ENCODE results near the gene MIS12. TPM values are rescaled to one million over a fixed set of nuclear protein-coding genes. Genes with fewer than 3 reads are reported as not detected.

Gene MIS12, protein sequence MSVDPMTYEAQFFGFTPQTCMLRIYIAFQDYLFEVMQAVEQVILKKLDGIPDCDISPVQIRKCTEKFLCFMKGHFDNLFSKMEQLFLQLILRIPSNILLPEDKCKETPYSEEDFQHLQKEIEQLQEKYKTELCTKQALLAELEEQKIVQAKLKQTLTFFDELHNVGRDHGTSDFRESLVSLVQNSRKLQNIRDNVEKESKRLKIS
- 14.9 to 18.2 TPM (median 17.7 TPM) in 5 replicates for total RNA-seq (2022; extraction: Qiagen RNA extraction; ENCODE audit: low read depth)

DNA sequence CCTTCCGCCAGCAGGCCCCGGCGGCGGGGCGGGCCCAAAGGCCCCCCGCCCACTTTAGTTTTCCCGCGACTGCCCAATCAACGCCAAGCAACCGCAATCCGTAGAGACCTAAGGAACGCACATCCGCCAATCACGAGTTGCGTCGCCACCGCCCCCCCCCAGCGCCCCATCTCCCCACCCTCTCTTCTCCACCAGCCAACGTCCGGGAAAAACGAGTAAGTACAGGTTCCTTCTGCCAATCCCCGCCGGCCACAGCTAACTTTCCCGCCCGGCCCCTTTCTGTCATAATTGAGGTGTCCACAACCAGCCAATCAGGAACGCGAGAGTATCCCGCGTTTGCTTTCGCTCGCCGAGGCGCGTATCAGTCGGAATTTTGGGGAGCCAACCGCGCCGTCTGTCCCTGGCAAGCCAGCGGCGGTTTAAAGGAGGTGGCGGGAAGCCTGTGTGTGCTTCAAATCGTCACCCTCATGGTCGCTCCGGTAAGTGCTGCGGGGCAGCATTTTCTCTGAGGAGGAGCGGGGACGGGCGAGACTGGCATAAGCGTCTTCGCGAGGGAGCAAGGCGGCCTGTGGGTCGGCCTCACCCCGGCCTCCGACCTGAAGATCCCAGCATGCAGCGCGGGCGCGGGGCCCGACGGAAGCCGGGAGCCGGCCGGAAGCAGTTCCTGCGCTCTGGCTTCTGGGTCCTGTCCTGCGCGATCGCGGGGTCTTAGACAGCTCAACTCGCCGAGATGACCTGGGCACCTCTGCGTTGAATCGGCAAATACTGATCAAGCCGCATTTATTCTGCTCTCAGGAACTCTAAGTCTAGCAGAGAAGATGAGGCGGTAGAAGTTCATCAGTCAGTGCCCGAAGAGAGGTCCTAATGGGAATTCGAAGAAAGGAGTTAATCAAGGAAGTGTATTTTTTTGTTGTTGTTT is at the start of gene MIS12:
Gene MIS12, plus strand, starts transcription at position 361 of the 919 bp plus-strand sequence. CDS start 2,297 bp downstream, outside the sequence.

DNA sequence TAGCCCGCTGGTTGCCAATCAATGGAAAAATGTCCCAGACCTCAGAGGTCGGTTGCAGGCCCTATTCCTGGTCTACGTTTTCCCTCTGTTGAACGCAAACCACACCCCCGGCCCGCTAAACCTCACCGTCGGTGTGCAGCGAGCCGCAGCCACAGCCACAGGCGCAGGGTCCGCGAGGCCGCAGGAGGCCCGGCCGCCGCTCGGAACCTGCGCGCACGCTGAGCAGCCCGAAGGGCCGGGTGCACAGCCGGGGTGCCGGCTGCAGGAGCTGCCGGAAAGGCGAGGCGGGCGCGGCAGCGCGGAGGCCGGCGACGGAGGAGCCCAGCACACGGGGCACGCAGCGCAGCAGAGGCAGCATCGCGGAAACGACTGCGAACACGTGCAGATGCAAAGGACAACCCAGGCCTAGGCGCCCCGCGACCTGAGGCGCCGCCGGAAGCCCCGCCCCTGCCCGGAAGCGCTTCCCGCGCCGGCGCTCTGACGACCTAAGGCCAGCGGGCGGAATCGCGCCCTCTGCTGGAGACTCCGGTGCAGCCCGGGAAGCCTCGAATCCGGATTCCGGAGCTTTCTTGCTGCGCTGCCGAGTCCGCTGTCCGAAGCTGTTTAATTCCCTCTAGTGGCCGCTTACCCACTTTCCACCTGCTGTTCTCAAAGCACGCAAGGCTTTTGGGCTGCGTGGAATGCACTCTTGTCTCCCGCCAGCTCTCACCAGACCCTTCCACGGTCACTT is 47.5 kb upstream of the MIS12 start, which contains the start of gene C1QBP:
Gene C1QBP, minus strand, starts transcription at position 440 of the 730 bp plus-strand sequence. Its CDS starts 82 bp downstream, at position 358.

DNA sequence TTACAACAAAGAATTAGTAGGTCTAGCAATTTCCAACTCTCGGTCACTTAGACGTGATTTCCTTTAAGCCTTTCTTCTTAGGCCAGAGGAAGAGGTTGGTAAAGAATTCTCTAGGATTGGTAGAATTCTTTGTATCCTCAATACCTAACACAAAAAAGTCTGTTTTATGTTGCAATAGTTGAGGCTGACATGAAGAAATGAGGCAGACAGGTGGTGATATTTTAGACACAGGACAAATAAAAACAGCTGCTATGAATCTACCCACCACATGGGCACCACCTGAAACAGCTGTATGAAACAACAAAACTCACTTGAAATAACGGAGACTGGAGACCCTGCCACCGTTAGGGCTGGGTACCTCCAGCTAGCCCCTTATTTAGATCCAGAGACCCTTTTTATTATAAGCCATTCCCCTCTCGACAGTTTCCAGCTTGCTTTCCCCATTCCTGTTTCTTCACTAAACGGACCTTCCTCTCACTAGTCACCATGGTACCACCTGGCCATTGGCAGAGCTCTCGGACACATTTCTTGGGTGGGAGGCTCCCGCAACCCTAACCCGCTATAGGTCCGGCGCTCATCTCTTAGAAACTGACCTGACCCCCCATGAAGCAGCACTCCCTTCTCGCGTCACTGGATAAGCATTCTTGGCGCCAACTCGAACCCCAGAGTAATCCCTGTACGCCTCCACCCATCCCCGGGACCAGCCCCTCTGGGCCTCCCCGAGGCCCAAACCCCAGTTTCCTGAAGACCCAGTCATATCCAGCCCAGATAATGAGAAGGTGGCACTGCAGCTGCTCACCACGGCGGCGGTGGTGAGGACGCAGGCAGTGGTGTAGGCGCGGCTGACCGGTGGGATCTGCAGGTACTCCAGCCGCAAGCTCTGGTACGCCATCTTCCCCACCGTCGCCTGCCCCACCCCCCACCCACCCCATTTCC is 828 bp upstream of the MIS12 start, which contains the start of gene DERL2:
Gene DERL2, minus strand, starts transcription at position 909 of the 936 bp plus-strand sequence. Its CDS starts 17 bp downstream, at position 892.

Other genes starting within 250 kb of the MIS12 start
- 36.7 to 51.8 TPM (median 43.4 TPM) in 5 replicates for gene RABEP1, start 204.3 kb upstream of the MIS12 start, total RNA-seq (2022; extraction: Qiagen RNA extraction; ENCODE audit: low read depth)
- 84.0 to 108 TPM (median 97.7 TPM) in 5 replicates for gene NUP88, start 66.9 kb upstream of the MIS12 start, total RNA-seq (2022; extraction: Qiagen RNA extraction; ENCODE audit: low read depth)
- 31.2 to 43.8 TPM (median 34.1 TPM) in 5 replicates for gene RPAIN, start 66.4 kb upstream of the MIS12 start, total RNA-seq (2022; extraction: Qiagen RNA extraction; ENCODE audit: low read depth)
- gene C1QBP, start 47.4 kb upstream of the MIS12 start, total RNA-seq (2022; extraction: Qiagen RNA extraction; ENCODE audit: low read depth), result 505 to 658 TPM (median 563 TPM) in 5 replicates
- gene DHX33, start 17.6 kb upstream of the MIS12 start, total RNA-seq (2022; extraction: Qiagen RNA extraction; ENCODE audit: low read depth), result 22.5 to 32.7 TPM (median 26.9 TPM) in 5 replicates
- 94.3 to 119 TPM (median 110 TPM) in 5 replicates for gene DERL2, start 388 bp upstream of the MIS12 start, total RNA-seq (2022; extraction: Qiagen RNA extraction; ENCODE audit: low read depth)
- 2.1 to 4.4 TPM (median 3.0 TPM) in 5 replicates for gene NLRP1, start 97.9 kb downstream of the MIS12 start, total RNA-seq (2022; extraction: Qiagen RNA extraction; ENCODE audit: low read depth)